Caco-2 (cell line): ENCODE measurements around the gene INPP4B. TPM values are rescaled to one million over a fixed set of nuclear protein-coding genes. Genes with fewer than 3 reads are reported as not detected.

Experiments
- BruUV-seq: library from RNA; stranded (reverse); fragments of 400-500 nt; replicated peaks from 2 replicates; lab custom pipeline; 2021; lab: Mats Ljungman, UMichigan
- CTCF ChIA-PET: fragments of 300-600 bp; sonication (Branson Sonifier 250); formaldehyde crosslinking; loops from one replicate; lab custom pipeline; 2022; ENCODE audit warnings: antibody characterized with exemption; lab: Charles Lee
- POLR2A ChIA-PET: fragments of 300-600 bp; sonication (Branson Sonifier 250); formaldehyde crosslinking; loops from one replicate; lab custom pipeline; 2022; ENCODE audit warnings: antibody characterized with exemption; lab: Charles Lee
- DNase-seq, 2 experiments: peaks; one replicate each; pipeline versions ENCODE4 v3.0.0 to v3.0.0-alpha.2; 2020 to 2022
- H3K27me3 ChIP-seq: replicated peaks from 2 replicates; pipeline ENCODE4 v1.6.0; 2011; ENCODE audit warnings: low read length; ENCODE audit not compliant: control insufficient read depth, insufficient read depth
- H3K36me3 ChIP-seq: 2 replicates; pipeline ENCODE4 v1.5.1; 2011; ENCODE audit warnings: low read length; ENCODE audit not compliant: control insufficient read depth, insufficient read depth
- H3K4me1 ChIP-seq: fragments of 250-450 bp; sonication (Bioruptor Pico); 2 replicates; pipeline ENCODE4 v1.5.1; 2020; ENCODE audit warnings: mild to moderate bottlenecking
- H3K4me3 ChIP-seq: 2 replicates; pipeline ENCODE4 v1.5.1; 2011; ENCODE audit warnings: low read depth, mild to moderate bottlenecking, control low read depth, low read length
- H3K9me3 ChIP-seq: fragments of 250-450 bp; sonication (Bioruptor Pico); 2 replicates; pipeline ENCODE4 v1.5.1; 2020; ENCODE audit warnings: mild to moderate bottlenecking, moderate library complexity
- H3K27ac Mint-ChIP-seq: one replicate; pipeline ENCODE4 v1.8.0; 2022; ENCODE audit warnings: mixed read lengths; ENCODE audit not compliant: unreplicated experiment
- H3K27me3 Mint-ChIP-seq: one replicate; pipeline ENCODE4 v1.8.0; 2022; ENCODE audit warnings: mixed read lengths; ENCODE audit not compliant: insufficient read depth, unreplicated experiment
- H3K36me3 Mint-ChIP-seq: one replicate; pipeline ENCODE4 v1.8.0; 2022; ENCODE audit warnings: mild to moderate bottlenecking, mixed read lengths; ENCODE audit not compliant: insufficient read depth, unreplicated experiment
- H3K4me1 Mint-ChIP-seq: one replicate; pipeline ENCODE4 v1.8.0; 2022; ENCODE audit warnings: low read depth, mixed read lengths; ENCODE audit not compliant: unreplicated experiment
- H3K4me3 Mint-ChIP-seq: one replicate; pipeline ENCODE4 v1.8.0; 2022; ENCODE audit warnings: mild to moderate bottlenecking, moderate library complexity, mixed read lengths; ENCODE audit not compliant: unreplicated experiment
- H3K9me3 Mint-ChIP-seq: one replicate; pipeline ENCODE4 v1.8.0; 2022; ENCODE audit warnings: mixed read lengths; ENCODE audit not compliant: unreplicated experiment
- intact Hi-C: fragments of 100-400 bp; cut with micrococcal nuclease; formaldehyde crosslinking; loops from one replicate; pipeline ENCODE4 v1.10.0; 2022; ENCODE audit not compliant: unreplicated experiment
- total RNA-seq: library from RNA; stranded (reverse); gene quantifications from 2 replicates; pipeline ENCODE4 v1.2.3, GENCODE V29; 2022
- TF ChIP-seq, protein P1 (sequence below), 2 experiments: fragments of 200-600 bp in 1 of 2; IDR thresholded peaks; 1 replicate in 1 of 2; 2 replicates in 1 of 2; pipeline versions ENCODE4 v1.5.1 to v1.8.0; 2011 to 2022; ENCODE audit warnings: antibody characterized with exemption in 1 of 2, control low read depth in 1 of 2, inconsistent platforms in 1 of 2, low read depth in 1 of 2, low read length in 1 of 2, mild to moderate bottlenecking in 1 of 2, moderate library complexity in 1 of 2; ENCODE audit not compliant: insufficient read depth in 1 of 2, severe bottlenecking in 1 of 2, unreplicated experiment in 1 of 2

INPP4B gene
- total RNA-seq, 1 experiment from 2014 or later, result 10.3 TPM

DNA sequence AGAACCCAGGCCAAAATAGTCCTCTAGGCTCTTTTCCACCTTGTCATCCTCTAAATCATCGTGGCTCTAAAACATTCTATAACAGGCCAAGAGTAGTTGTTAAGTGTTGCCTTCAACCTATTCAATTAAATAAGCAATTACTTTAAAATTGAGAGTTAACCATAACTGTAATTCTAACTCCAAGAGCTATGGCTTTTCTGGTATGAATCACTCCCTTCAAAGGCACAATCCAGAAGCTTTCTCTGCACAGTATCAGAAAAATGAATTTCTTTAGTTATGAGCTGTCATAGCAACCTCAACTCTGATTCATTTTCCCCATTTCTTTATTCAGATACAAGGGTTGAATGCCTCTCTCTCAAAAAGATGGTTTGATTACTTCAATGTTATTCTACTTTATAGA is 21.7 kb downstream of the INPP4B start:
- Histone ChIP-seq H3K36me3 (no peaks in the 10 kb centered on the region), H3K4me1 (no peaks in the 10 kb centered on the region), H3K27me3 (no peaks in the 10 kb centered on the region), H3K9me3 (no peaks in the 10 kb centered on the region), H3K4me3 (no peak overlapping the region)
- no peak overlapping the region for H3K27ac Mint-ChIP-seq
- CTCF ChIA-PET, result no interaction called here
- DNase-seq, result no peak
- TF ChIP-seq, protein P1, sequence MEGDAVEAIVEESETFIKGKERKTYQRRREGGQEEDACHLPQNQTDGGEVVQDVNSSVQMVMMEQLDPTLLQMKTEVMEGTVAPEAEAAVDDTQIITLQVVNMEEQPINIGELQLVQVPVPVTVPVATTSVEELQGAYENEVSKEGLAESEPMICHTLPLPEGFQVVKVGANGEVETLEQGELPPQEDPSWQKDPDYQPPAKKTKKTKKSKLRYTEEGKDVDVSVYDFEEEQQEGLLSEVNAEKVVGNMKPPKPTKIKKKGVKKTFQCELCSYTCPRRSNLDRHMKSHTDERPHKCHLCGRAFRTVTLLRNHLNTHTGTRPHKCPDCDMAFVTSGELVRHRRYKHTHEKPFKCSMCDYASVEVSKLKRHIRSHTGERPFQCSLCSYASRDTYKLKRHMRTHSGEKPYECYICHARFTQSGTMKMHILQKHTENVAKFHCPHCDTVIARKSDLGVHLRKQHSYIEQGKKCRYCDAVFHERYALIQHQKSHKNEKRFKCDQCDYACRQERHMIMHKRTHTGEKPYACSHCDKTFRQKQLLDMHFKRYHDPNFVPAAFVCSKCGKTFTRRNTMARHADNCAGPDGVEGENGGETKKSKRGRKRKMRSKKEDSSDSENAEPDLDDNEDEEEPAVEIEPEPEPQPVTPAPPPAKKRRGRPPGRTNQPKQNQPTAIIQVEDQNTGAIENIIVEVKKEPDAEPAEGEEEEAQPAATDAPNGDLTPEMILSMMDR (IDR thresholded peaks at IDR 0.05; ENCODE audit: insufficient read depth in 1 of 2, low read depth in 1 of 2, low read length in 1 of 2, severe bottlenecking in 1 of 2, unreplicated experiment in 1 of 2), result no peak
- no TSS peak for BruUV-seq
- no peak overlapping the region for H3K4me3 Mint-ChIP-seq
- intact Hi-C loops, result no loop called here
- no peaks in the 10 kb centered on the region for H3K36me3 Mint-ChIP-seq
- no peaks in the 10 kb centered on the region for H3K9me3 Mint-ChIP-seq
- H3K4me1 Mint-ChIP-seq, result no peaks in the 10 kb centered on the region
- POLR2A ChIA-PET, result no interaction called here
- peaks cover 6% of the 10 kb centered on the region for H3K27me3 Mint-ChIP-seq

DNA sequence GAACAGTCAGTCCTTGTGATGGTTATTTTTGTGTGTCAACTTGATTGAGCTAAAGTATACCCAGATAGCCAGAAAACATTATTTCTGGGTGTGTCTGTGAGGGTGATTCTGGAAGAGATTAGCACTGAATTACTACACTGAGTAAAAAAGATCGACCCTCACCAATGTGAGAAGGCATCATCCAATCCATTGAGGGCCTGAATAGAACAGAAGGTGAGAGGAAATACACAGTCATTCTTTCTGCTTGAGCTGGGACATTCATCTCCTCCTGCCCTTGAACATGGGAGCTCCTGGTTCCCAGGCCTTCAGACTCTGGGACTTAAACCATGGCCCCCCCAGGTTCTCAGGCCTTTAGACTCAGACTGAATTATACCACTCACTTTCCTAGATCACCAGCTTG is 22.3 kb downstream of the INPP4B start:
- no peak overlapping the region for H3K4me3 ChIP-seq
- Mint-ChIP-seq H3K4me3 (no peak overlapping the region), H3K27me3 (peaks cover 6% of the 10 kb centered on the region), H3K4me1 (no peaks in the 10 kb centered on the region), H3K27ac (no peak overlapping the region), H3K36me3 (no peaks in the 10 kb centered on the region), H3K9me3 (no peaks in the 10 kb centered on the region)
- H3K4me1 ChIP-seq, result no peaks in the 10 kb centered on the region
- intact Hi-C loops, result no loop called here
- H3K36me3 ChIP-seq, result no peaks in the 10 kb centered on the region
- CTCF ChIA-PET, result no interaction called here
- TF ChIP-seq, protein P1 (IDR thresholded peaks at IDR 0.05; ENCODE audit: insufficient read depth in 1 of 2, low read depth in 1 of 2, low read length in 1 of 2, severe bottlenecking in 1 of 2, unreplicated experiment in 1 of 2), result no peak
- H3K27me3 ChIP-seq, result no peaks in the 10 kb centered on the region
- H3K9me3 ChIP-seq, result no peaks in the 10 kb centered on the region
- POLR2A ChIA-PET, result no interaction called here
- no TSS peak for BruUV-seq
- no peak for DNase-seq

DNA sequence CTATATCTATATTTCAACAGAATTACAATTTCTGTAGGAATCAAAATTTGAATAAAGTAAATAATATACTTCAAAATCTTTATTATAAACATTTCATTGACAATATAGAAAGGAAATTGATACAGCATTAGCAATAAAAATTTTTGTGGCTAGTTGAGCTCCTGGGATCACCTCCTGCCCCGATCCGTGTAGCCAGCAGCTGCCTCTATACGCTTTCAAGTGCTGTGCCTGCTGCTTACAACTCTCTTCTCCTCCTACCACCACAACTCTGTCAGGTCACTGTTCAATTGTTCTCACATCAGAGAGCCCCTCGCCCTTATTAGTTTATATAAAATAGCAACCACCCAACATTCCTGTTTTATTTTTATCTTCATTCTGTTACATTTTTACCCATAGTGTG is 27.6 kb downstream of the INPP4B start:
- no peaks in the 10 kb centered on the region for H3K9me3 ChIP-seq
- TF ChIP-seq, protein P1 (IDR thresholded peaks at IDR 0.05; ENCODE audit: insufficient read depth in 1 of 2, low read depth in 1 of 2, low read length in 1 of 2, severe bottlenecking in 1 of 2, unreplicated experiment in 1 of 2), result no peak
- no peaks in the 10 kb centered on the region for H3K9me3 Mint-ChIP-seq
- BruUV-seq, result no TSS peak
- CTCF ChIA-PET, result no interaction called here
- H3K27me3 ChIP-seq, result no peaks in the 10 kb centered on the region
- H3K36me3 ChIP-seq, result no peaks in the 10 kb centered on the region
- POLR2A ChIA-PET, result no interaction called here
- no peaks in the 10 kb centered on the region for H3K4me1 ChIP-seq
- H3K4me1 Mint-ChIP-seq, result no peaks in the 10 kb centered on the region
- H3K27me3 Mint-ChIP-seq, result peaks cover 2% of the 10 kb centered on the region
- H3K27ac Mint-ChIP-seq, result no peak overlapping the region
- no peak overlapping the region for H3K4me3 Mint-ChIP-seq
- no peak overlapping the region for H3K4me3 ChIP-seq
- no peaks in the 10 kb centered on the region for H3K36me3 Mint-ChIP-seq
- no peak for DNase-seq
- intact Hi-C loops, result no loop called here
